K562 (cell line): ENCODE data around the gene SDHC. TPM values are rescaled to one million over a fixed set of nuclear protein-coding genes. Genes with fewer than 3 reads are reported as not detected.
A peak's percentile ranks its signal among the peaks of the same experiment; 100 is the strongest.

ENCODE experiments used
- AFF4 ChIP-seq: sonication (generic); formaldehyde crosslinking; IDR thresholded peaks from 2 replicates; pipeline ENCODE4 v1.8.0; 2023; ENCODE audit warnings: mild to moderate bottlenecking, missing genetic modification reagents
- ARID3B ChIP-seq: fragments of 250-450 bp; sonication (Bioruptor Pico); IDR thresholded peaks from 2 replicates; pipeline ENCODE4 v1.4.0; 2020; ENCODE audit warnings: borderline replicate concordance
- ATF1 ChIP-seq, 2 experiments: fragments of 450-650 bp in 1 of 2; IDR thresholded peaks; 2 replicates each; pipeline ENCODE4 v1.6.1; 2016; ENCODE audit warnings: missing compliant biosample characterization in 1 of 2, missing genetic modification characterization in 1 of 2
- DNMT1 ChIP-seq: fragments of 450-650 bp; IDR thresholded peaks from 2 replicates; pipeline ENCODE4 v1.6.1; 2016; ENCODE audit warnings: antibody characterized with exemption, mild to moderate bottlenecking
- EP400 ChIP-seq: fragments of 450-650 bp; IDR thresholded peaks from 2 replicates; pipeline ENCODE4 v1.6.1; 2017; ENCODE audit warnings: antibody characterized with exemption, mild to moderate bottlenecking, moderate library complexity
- ESRRA ChIP-seq: fragments of 450-650 bp; IDR thresholded peaks from 2 replicates; pipeline ENCODE4 v1.6.1; 2014; ENCODE audit warnings: low read depth, mild to moderate bottlenecking, moderate library complexity, borderline replicate concordance
- FOXP4 ChIP-seq: sonication (generic); formaldehyde crosslinking; IDR thresholded peaks from 2 replicates; pipeline ENCODE4 v1.8.0; 2022; ENCODE audit warnings: mild to moderate bottlenecking, missing genetic modification reagents, borderline replicate concordance
- MEF2D ChIP-seq: conservative IDR thresholded peaks from 2 replicates; pipeline ENCODE4 v1.6.1; 2016; ENCODE audit warnings: low read depth, missing genetic modification characterization, missing compliant biosample characterization
- NBN ChIP-seq: fragments of 450-650 bp; IDR thresholded peaks from 2 replicates; pipeline ENCODE4 v1.6.1; 2016; ENCODE audit warnings: low read depth, mild to moderate bottlenecking
- RBM15 ChIP-seq: fragments of 200-400 bp; formaldehyde crosslinking; IDR thresholded peaks from 2 replicates; pipeline ENCODE4 v1.6.1; 2018; ENCODE audit warnings: mild to moderate bottlenecking, low read length, moderate library complexity; ENCODE audit not compliant: insufficient read depth
- RBM17 ChIP-seq: fragments of 200-400 bp; formaldehyde crosslinking; IDR thresholded peaks from 2 replicates; pipeline ENCODE4 v1.6.1; 2017; ENCODE audit warnings: low read depth, mild to moderate bottlenecking, low read length, borderline replicate concordance
- TEAD4 ChIP-seq, 2 experiments: sonication (generic) in 1 of 2; formaldehyde crosslinking in 1 of 2; IDR thresholded peaks; 2 replicates each; pipeline versions ENCODE4 v1.6.1 to v1.8.0; 2012 to 2022; ENCODE audit warnings: borderline replicate concordance in 1 of 2, inconsistent platforms in 1 of 2, low read length in 1 of 2, mild to moderate bottlenecking in 1 of 2, missing genetic modification reagents in 1 of 2
- ZBTB17 ChIP-seq: fragments of 450-650 bp; formaldehyde crosslinking; IDR thresholded peaks from 2 replicates; pipeline ENCODE4 v1.4.0; 2020; ENCODE audit warnings: mild to moderate bottlenecking
- ZNF449 ChIP-seq: fragments of 250-450 bp; sonication (Bioruptor Pico); IDR thresholded peaks from 2 replicates; pipeline ENCODE4 v1.8.0; 2022; ENCODE audit warnings: moderate library complexity, mild to moderate bottlenecking, inconsistent platforms
- ZNF707 ChIP-seq: fragments of 250-450 bp; sonication (Bioruptor Pico); conservative IDR thresholded peaks from 2 replicates; pipeline ENCODE4 v1.8.0; 2022; ENCODE audit warnings: inconsistent platforms, mild to moderate bottlenecking, moderate library complexity
- polyA plus RNA-seq, 8 experiments: library from polyadenylated mRNA; depleted of rRNA in 4 of 8; stranded (reverse) in 5 of 8; unstranded in 3 of 8; fragments of >200 nt; fragmentation: Nextera tagmentation in 2 of 8; fragmentation: Illumina TruSeq in 1 of 8; extraction: Ambion mirVana in 2 of 8; extraction: Trizol in 1 of 8; gene quantifications; 2 replicates each; pipeline versions ENCODE4 v1.2.1 to v1.2.3, GENCODE V29; 2011 to 2014; ENCODE audit warnings: inconsistent platforms in 1 of 8, missing spikeins in 1 of 8
- total RNA-seq, 7 experiments: library from RNA; depleted of rRNA in 6 of 7; stranded (reverse); fragments of >200 nt in 6 of 7; fragmentation: Illumina TruSeq in 2 of 7; extraction: Trizol in 2 of 7; gene quantifications; 2 replicates each; pipeline versions ENCODE4 v1.2.1 to v1.2.3, GENCODE V29; 2011 to 2021; ENCODE audit warnings: low replicate concordance in 1 of 7

The SDHC gene
- total and polyA plus RNA-seq, 9 of the 15 experiments (the other 6 are each of a cell fraction or from before 2014, with no cell fraction given) = 7.7 to 309 (median 174) TPM

GRCh38 chr1:161389691-161390558, 75.7 kb downstream of the SDHC start (continued):
- peak; percentile 50; the same call in 1 of the 2 replicates for TF ChIP-seq MEF2D
- TF ChIP-seq RBM17 = no peak
- TF ChIP-seq FOXP4 = 0 out of 2 replicates have a peak, but pooled peaks have one; percentile 21
- TF ChIP-seq NBN = peak; percentile 80
- TF ChIP-seq RBM15 = no peak
- peak; percentile 35; the same call in 1 of the 2 replicates for TF ChIP-seq ATF1 (CRISPR knock-in tag; IDR thresholded peaks at IDR 0.05)
- peak; percentile 91 for TF ChIP-seq ATF1 (tag; IDR thresholded peaks at IDR 0.05)
- peak; percentile 90 for TF ChIP-seq EP400
- TF ChIP-seq ARID3B (CRISPR knock-in tag) = no peak
- peak; percentile 25; the same call in 1 of the 2 replicates for TF ChIP-seq TEAD4 (IDR thresholded peaks at IDR 0.05; ENCODE audit: low read length)
- no peak for TF ChIP-seq TEAD4 (CRISPR knock-in tag; IDR thresholded peaks at IDR 0.05; ENCODE audit: borderline replicate concordance)
- 0 out of 2 replicates have a peak, but pooled peaks have one; percentile 25 for TF ChIP-seq ZBTB17 (CRISPR knock-in tag)
- TF ChIP-seq DNMT1 = no peak; the same call in 1 of the 2 replicates
- TF ChIP-seq ESRRA = peak; percentile 50
- no peak; the same call in 1 of the 2 replicates for TF ChIP-seq ZNF707 (CRISPR knock-in tag)
- TF ChIP-seq ZNF449 (CRISPR knock-in tag) = no peak
- TF ChIP-seq AFF4 (CRISPR knock-in tag) = 0 out of 2 replicates have a peak, but pooled peaks have one; percentile 13
